ENCODE measurements around the gene B3GNT3. TPM values are rescaled to one million over a fixed set of nuclear protein-coding genes. Genes with fewer than 3 reads are reported as not detected.

Gene B3GNT3
- total RNA-seq, 1 experiment from 2014 or later = 22.2 TPM

DNA sequence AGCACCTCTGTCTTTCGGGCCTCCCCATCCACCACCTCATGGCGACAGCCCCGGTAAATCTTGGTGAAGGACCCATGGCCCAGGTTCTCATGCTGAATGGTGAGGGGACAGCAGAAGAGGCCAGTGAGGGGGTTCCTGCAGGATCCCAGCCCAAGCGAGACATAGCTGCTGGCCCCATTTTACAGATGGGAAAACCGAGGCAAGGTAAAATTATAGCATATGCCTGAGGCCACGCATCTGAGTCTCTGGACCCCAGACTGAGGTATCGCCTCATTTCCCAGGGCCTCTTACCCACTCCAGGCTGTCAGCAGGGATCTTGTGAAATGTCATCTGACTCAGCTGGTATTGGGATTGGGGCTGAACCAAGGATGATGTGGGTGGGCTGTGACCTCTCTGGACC lies 43.0 kb downstream of the B3GNT3 start:
- Histone ChIP-seq H3K36me3 (ENCODE audit: control insufficient read depth in 1 of 2, insufficient read depth in 2 of 2, low read length in 2 of 2) (no peaks in the 10 kb centered on the region), H3K4me2 (ENCODE audit: low read length) (no peak overlapping the region), H3K79me2 (ENCODE audit: insufficient read depth, low read length) (peaks cover 7% of the 10 kb centered on the region), H3K27ac (ENCODE audit: low read depth, low read length) (no peak overlapping the region), H3K9ac (ENCODE audit: low read length) (no peak overlapping the region), H3K4me3 (replicated peaks in 1 of 2; ENCODE audit: low read depth in 1 of 2, low read length in 2 of 2) (no peak overlapping the region), H3K9me2 (ENCODE audit: insufficient read depth) (no peaks in the 10 kb centered on the region), H3K27me3 (ENCODE audit: insufficient read depth, low read length) (no peaks in the 10 kb centered on the region), H3K9me3 (ENCODE audit: control insufficient read depth in 1 of 2, insufficient read depth in 1 of 2, low read depth in 1 of 2, low read length in 2 of 2) (no peaks in the 10 kb centered on the region), H2AFZ (ENCODE audit: low read depth, low read length, poor library complexity, severe bottlenecking) (no peak overlapping the region), H3K4me1 (ENCODE audit: control insufficient read depth in 1 of 2, insufficient read depth in 2 of 2, low read length in 2 of 2) (peaks cover 9 to 36% of the 10 kb centered on the region in 2 experiments; a peak in 3 of 4 replicates), H4K20me1 (ENCODE audit: insufficient read depth) (no peaks in the 10 kb centered on the region)
- no peak for TF ChIP-seq CEBPB (IDR thresholded peaks at IDR 0.05; ENCODE audit: low read depth)
- no peak for TF ChIP-seq POLR2AphosphoS5 (IDR thresholded peaks at IDR 0.05; ENCODE audit: low read depth, low read length)
- TF ChIP-seq, protein P1, sequence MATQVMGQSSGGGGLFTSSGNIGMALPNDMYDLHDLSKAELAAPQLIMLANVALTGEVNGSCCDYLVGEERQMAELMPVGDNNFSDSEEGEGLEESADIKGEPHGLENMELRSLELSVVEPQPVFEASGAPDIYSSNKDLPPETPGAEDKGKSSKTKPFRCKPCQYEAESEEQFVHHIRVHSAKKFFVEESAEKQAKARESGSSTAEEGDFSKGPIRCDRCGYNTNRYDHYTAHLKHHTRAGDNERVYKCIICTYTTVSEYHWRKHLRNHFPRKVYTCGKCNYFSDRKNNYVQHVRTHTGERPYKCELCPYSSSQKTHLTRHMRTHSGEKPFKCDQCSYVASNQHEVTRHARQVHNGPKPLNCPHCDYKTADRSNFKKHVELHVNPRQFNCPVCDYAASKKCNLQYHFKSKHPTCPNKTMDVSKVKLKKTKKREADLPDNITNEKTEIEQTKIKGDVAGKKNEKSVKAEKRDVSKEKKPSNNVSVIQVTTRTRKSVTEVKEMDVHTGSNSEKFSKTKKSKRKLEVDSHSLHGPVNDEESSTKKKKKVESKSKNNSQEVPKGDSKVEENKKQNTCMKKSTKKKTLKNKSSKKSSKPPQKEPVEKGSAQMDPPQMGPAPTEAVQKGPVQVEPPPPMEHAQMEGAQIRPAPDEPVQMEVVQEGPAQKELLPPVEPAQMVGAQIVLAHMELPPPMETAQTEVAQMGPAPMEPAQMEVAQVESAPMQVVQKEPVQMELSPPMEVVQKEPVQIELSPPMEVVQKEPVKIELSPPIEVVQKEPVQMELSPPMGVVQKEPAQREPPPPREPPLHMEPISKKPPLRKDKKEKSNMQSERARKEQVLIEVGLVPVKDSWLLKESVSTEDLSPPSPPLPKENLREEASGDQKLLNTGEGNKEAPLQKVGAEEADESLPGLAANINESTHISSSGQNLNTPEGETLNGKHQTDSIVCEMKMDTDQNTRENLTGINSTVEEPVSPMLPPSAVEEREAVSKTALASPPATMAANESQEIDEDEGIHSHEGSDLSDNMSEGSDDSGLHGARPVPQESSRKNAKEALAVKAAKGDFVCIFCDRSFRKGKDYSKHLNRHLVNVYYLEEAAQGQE (IDR thresholded peaks at IDR 0.05; ENCODE audit: low read depth) = no peak
- no peak for TF ChIP-seq EZH2phosphoT487 (IDR thresholded peaks at IDR 0.05; ENCODE audit: borderline replicate concordance)
- TF ChIP-seq RAD21 (IDR thresholded peaks at IDR 0.05; ENCODE audit: low read depth) = no peak
- TF ChIP-seq SRF (IDR thresholded peaks at IDR 0.05; ENCODE audit: low read depth) = no peak
- no peak for TF ChIP-seq CBX3 (IDR thresholded peaks at IDR 0.05; ENCODE audit: low read depth)
- no peak for TF ChIP-seq EZH2 (IDR thresholded peaks at IDR 0.05)
- TF ChIP-seq ZFX (IDR thresholded peaks at IDR 0.05) = no peak
- TF ChIP-seq, protein P2, sequence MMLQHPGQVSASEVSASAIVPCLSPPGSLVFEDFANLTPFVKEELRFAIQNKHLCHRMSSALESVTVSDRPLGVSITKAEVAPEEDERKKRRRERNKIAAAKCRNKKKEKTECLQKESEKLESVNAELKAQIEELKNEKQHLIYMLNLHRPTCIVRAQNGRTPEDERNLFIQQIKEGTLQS (IDR thresholded peaks at IDR 0.05) = no peak
- no peak for TF ChIP-seq SIN3A (IDR thresholded peaks at IDR 0.05; ENCODE audit: low read depth)
- no peak for TF ChIP-seq ZBTB33 (IDR thresholded peaks at IDR 0.05; ENCODE audit: extremely low read depth, insufficient replicate concordance, low read length)
- TF ChIP-seq YY1 (IDR thresholded peaks at IDR 0.05; ENCODE audit: extremely low read depth, insufficient replicate concordance, low read depth, low read length) = no peak
- TF ChIP-seq, protein P3, sequence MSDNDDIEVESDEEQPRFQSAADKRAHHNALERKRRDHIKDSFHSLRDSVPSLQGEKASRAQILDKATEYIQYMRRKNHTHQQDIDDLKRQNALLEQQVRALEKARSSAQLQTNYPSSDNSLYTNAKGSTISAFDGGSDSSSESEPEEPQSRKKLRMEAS (IDR thresholded peaks at IDR 0.05) = no peak
- TF ChIP-seq POLR2A (IDR thresholded peaks at IDR 0.05; ENCODE audit: borderline replicate concordance, extremely low read depth, insufficient read depth, insufficient read length) = no peak
- ATAC-seq (no peak), DNase-seq (ENCODE audit: low read depth, low spot score) (no peak)
- BruUV-seq (replicated peaks) = no TSS peak
- ChIA-PET CTCF (no interaction called here), POLR2A (interaction anchor here (0.8 kb wide), 1 partner anchor 21 kb away, joined by 3 read pairs; the partner anchor contains the start of gene RPL18A), RAD21 (ENCODE audit: low non-redundant PET in 1 of 2, low total read pairs in 2 of 2, uncharacterized antibody in 2 of 2, unreplicated experiment in 2 of 2) (interaction anchor here in 1 of 2 experiments (0.6 kb wide), 1 partner anchor 71 kb away, joined by 3 read pairs; no protein-coding TSS in a partner anchor)
- intact Hi-C loops (cut with micrococcal nuclease) = no loop called here

Data from HCT116 (cell line).